Sigmoid colon (tissue), 4 donors: ENCODE measurements around the gene TRIM9.

Experiments
- CTCF ChIP-seq, 4 experiments: fragments of 450-650 bp in 3 of 4; fragments of 200-600 bp in 1 of 4; IDR thresholded peaks; one replicate each; pipeline ENCODE4 v1.5.1; 2016 to 2019; ENCODE audit warnings: antibody characterized with exemption in 4 of 4, mild to moderate bottlenecking in 3 of 4, moderate library complexity in 2 of 4
- EP300 ChIP-seq, 4 donors: sonication (generic); formaldehyde crosslinking; IDR thresholded peaks; one replicate each; pipeline ENCODE4 v1.6.1; 2017; ENCODE audit warnings: antibody characterized with exemption in 4 of 4
- POLR2A ChIP-seq, 2 donors: fragments of 450-650 bp; IDR thresholded peaks; one replicate each; pipeline ENCODE4 v1.6.1; 2016; ENCODE audit warnings: antibody characterized with exemption in 2 of 2, mild to moderate bottlenecking in 2 of 2, moderate library complexity in 2 of 2
- POLR2AphosphoS5 ChIP-seq, 4 donors: sonication (generic); formaldehyde crosslinking; IDR thresholded peaks; one replicate each; pipeline ENCODE4 v1.6.1; 2017; ENCODE audit warnings: antibody characterized with exemption in 4 of 4

GRCh38 chr14:51023964-51024363 lies 70.9 kb downstream of the TRIM9 start:
- TF ChIP-seq CTCF (IDR thresholded peaks at IDR 0.05), result no peak
- TF ChIP-seq POLR2AphosphoS5 (IDR thresholded peaks at IDR 0.05), result no peak
- TF ChIP-seq POLR2A (IDR thresholded peaks at IDR 0.05), result no peak
- no peak for TF ChIP-seq EP300 (IDR thresholded peaks at IDR 0.05)
